ENCODE results near the gene MAPKAP1.
"Not testable (repeated sequence)": the region's sequence is repeated elsewhere in the genome, so short reads cannot be mapped to it uniquely, and the experiment has no call there.

The MAPKAP1 gene

DNA sequence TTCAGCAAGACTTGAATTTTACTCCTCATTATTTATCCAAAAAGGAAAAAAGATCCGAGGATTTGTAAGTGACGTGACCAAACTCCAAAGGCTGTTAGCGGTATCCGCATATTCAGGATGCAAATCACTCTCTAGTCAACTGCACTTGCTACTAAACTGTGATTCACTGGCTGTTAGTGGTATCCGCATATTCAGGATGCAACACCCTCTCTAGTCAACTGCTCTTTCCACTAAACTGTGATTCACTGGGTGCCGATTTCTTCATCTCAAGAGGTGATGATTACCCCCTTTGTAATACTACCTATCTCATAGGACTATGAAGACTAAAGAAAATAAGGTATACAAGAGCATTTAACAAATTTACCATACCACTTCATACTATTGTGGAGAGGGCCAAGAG, 5.7 kb downstream of the MAPKAP1 start:
- peak; percentile 44 to 66 for DNase-seq (ENCODE audit: low read depth in 2 of 2)
- no peak overlapping the region for H3K4me3 ChIP-seq (replicated peaks in 1 of 2; ENCODE audit: low read depth in 2 of 2, low read length in 2 of 2)
- TF ChIP-seq, protein P1, sequence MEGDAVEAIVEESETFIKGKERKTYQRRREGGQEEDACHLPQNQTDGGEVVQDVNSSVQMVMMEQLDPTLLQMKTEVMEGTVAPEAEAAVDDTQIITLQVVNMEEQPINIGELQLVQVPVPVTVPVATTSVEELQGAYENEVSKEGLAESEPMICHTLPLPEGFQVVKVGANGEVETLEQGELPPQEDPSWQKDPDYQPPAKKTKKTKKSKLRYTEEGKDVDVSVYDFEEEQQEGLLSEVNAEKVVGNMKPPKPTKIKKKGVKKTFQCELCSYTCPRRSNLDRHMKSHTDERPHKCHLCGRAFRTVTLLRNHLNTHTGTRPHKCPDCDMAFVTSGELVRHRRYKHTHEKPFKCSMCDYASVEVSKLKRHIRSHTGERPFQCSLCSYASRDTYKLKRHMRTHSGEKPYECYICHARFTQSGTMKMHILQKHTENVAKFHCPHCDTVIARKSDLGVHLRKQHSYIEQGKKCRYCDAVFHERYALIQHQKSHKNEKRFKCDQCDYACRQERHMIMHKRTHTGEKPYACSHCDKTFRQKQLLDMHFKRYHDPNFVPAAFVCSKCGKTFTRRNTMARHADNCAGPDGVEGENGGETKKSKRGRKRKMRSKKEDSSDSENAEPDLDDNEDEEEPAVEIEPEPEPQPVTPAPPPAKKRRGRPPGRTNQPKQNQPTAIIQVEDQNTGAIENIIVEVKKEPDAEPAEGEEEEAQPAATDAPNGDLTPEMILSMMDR (IDR thresholded peaks at IDR 0.05; ENCODE audit: low read depth, low read length), result no peak

DNA sequence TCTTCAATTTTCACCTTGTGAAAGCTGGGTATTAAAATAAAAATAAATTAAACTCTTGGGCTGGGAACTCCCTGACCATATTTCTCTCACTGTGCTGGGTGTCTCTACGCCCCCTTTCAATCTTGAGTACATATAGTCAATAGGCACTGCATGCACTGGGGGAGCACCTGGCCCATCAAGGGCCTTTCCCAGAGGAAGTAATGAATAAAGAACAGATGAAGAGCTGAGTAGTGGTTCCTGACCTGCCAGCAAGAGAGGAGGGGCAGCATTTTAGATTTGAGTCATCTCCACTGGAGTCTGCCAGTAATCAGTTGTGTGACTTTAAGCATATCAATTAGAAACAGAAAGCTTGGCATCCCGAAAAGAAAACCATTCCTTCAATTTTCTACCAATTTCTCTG, 6.2 kb downstream of the MAPKAP1 start:
- TF ChIP-seq, protein P1 (IDR thresholded peaks at IDR 0.05; ENCODE audit: low read depth, low read length), result no peak
- DNase-seq (ENCODE audit: low read depth in 2 of 2), result no peak
- no peak overlapping the region for H3K4me3 ChIP-seq (replicated peaks in 1 of 2; ENCODE audit: low read depth in 2 of 2, low read length in 2 of 2)

DNA sequence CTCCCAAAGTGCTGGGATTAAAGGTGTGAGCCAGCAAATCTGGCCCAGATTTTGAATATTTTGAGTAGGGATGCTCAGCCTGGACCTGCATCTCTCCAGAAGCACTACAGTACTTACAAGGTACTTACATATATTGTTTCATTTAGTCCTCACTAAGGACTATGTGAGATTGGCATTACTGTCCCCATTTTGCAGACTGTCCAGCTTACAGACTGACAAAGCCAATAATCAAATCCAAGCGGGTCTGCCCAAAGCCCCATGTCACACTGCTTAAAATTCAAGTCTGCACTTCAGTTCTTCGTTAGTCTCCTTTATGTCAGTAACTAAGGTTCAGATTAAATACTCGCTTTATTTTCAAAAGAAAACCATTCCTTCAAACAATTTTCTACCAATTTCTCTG, 7.1 kb downstream of the MAPKAP1 start:
- H3K4me3 ChIP-seq (replicated peaks in 1 of 2; ENCODE audit: low read depth in 2 of 2, low read length in 2 of 2), result no peak overlapping the region
- TF ChIP-seq, protein P1 (IDR thresholded peaks at IDR 0.05; ENCODE audit: low read depth, low read length), result no peak
- no peak for DNase-seq (ENCODE audit: low read depth in 2 of 2)

DNA sequence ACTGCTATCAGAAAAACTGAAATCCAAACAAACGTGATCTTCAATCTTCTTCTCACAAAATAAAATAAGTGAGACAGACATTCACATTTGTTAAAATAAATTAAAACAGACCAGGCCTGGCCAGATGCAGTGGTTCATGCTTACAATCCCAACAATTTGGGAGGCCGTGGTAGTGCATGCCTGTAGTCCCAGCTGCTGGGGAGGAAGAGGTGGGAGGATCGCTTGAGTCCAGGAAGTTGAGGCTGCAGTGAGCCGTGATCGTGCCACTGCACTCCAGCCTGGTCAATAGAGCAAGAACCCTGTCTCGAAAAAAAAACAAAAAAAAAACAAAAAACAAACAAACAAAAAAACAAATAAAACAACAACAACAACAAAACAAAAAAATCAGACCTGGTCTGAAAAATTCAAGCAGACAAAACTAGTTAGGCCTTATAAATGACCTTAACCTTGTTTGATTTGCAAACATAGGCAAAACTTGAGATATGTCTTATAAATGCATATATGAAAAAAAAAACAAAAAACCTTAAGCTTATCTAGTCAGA, 10.8 kb downstream of the MAPKAP1 start:
- TF ChIP-seq, protein P1 (IDR thresholded peaks at IDR 0.05; ENCODE audit: low read depth, low read length), result no peak
- no peak overlapping the region for H3K4me3 ChIP-seq (replicated peaks in 1 of 2; ENCODE audit: low read depth in 2 of 2, low read length in 2 of 2)
- DNase-seq (ENCODE audit: low read depth in 2 of 2), result no peak

DNA sequence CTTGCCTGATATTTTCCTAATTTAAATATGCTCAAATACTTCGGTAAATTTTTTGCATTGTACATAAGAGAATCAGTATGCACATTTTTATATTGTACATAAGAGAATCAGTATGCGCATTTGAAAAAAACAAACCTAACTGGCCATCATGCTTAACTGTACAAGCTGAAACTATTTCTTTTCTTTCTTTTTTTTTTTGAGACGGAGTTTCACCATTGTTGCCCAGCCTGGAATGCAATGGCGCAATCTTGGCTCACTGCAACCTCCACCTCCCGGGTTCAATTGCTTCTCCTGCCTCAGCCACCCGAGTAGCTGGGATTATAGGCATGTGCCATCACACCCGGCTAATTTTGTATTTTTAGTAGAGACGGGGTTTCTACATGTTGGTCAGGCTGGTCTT, 11.5 kb downstream of the MAPKAP1 start:
- peak; percentile 46 to 50 for DNase-seq (ENCODE audit: low read depth in 2 of 2)
- H3K4me3 ChIP-seq (replicated peaks in 1 of 2; ENCODE audit: low read depth in 2 of 2, low read length in 2 of 2), result not testable (repeated sequence)

DNA sequence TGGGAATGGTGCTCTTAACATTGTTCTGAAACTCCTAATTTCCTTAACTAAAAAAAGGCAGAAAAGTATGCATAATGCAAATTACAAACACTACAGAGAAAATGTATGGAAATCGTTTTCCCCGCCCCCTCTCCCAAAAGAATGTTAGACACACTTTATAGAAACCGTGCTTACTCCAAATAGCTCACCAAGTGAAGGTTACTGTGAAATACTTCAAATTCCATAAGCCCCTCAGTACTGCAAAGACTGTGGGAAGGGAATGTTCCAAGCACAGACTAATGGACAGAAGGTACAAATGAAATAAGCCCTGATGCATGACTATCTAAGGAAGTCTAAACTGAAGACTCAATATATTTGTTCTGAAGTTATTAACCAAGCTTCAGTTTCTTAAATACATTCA, 12.5 kb downstream of the MAPKAP1 start:
- H3K4me3 ChIP-seq (replicated peaks in 1 of 2; ENCODE audit: low read depth in 2 of 2, low read length in 2 of 2), result no peak overlapping the region
- TF ChIP-seq, protein P1 (IDR thresholded peaks at IDR 0.05; ENCODE audit: low read depth, low read length), result no peak
- DNase-seq (ENCODE audit: low read depth in 2 of 2), result peak; percentile 47 to 57

DNA sequence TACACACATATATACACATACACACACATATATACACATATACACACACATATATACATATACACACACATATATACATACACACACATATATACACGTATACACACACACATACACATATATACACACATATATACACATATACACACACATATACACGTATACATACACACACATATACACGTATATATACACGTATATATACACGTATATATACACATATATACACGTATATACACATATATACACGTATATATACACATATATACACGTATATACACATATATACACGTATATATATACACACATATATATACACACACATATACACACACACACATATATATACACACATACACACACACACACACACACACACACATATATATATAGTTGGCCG, 13.5 kb downstream of the MAPKAP1 start:
- DNase-seq (ENCODE audit: low read depth in 2 of 2); H3K4me3 ChIP-seq (replicated peaks in 1 of 2; ENCODE audit: low read depth in 2 of 2, low read length in 2 of 2): not testable (repeated sequence)

DNA sequence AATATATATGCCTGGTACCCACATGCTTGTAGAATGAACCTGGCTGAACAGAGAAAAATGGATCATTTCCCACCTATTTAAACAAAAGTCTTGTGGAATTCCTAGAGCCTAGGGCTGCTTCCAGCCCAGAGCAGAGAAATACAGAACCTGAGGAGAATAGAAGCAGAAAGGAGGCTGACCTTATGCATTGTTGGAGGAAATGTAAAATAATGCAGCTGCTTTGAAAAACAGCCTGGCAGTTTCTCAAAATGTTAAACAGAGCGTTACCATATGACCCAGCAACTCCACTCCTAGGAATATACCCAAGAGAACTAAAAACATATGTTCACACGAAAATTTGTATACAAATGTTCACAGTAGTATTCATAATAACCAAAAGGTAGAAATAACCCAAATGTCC, 15.1 kb downstream of the MAPKAP1 start:
- no peak overlapping the region for H3K4me3 ChIP-seq (replicated peaks in 1 of 2; ENCODE audit: low read depth in 2 of 2, low read length in 2 of 2)
- TF ChIP-seq, protein P1 (IDR thresholded peaks at IDR 0.05; ENCODE audit: low read depth, low read length), result no peak
- no peak for DNase-seq (ENCODE audit: low read depth in 2 of 2)
